Hippocampal formation (tissue), 2 donors: Measurements from ENCODE around the gene SLC2A11.
A peak's percentile ranks its signal among the peaks of the same experiment; 100 is the strongest.
"Not testable (repeated sequence)": the region's sequence is repeated elsewhere in the genome, so short reads cannot be mapped to it uniquely, and the experiment has no call there.

Experiments used
- DNase-seq, 2 donors: peaks; one replicate each; lab custom pipeline; 2025; lab: John Stamatoyannopoulos, UW

SLC2A11 gene

DNA sequence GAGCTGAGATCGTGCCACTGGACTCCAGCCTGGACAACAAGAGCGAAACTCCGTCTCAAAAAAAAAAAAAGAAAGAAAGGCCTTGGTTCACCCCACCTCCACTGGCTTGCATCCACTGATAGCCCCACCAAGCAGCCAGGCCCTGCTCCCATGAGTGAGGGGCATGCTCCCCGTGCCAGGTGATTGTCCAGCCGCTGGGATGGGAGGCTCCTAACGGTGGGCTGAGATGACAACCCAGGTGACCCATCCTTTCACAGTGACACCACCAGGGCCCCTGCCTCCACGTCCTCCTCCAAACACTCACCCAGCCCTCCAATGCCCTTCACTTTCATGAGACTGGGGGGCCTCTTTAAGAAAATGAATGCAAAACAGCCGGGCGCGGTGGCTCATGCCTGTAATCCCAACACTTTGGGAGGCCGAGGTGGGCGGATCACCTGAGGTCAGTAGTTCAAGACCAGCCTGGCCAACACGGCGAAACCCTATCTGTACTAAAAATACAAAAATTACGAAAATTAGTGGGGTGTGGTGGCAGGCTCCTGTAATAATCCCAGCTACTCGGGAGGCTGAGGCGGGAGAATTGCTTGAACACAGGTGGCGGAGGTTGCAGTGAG lies 10.3 kb upstream of the SLC2A11 start:
- no peak for DNase-seq

DNA sequence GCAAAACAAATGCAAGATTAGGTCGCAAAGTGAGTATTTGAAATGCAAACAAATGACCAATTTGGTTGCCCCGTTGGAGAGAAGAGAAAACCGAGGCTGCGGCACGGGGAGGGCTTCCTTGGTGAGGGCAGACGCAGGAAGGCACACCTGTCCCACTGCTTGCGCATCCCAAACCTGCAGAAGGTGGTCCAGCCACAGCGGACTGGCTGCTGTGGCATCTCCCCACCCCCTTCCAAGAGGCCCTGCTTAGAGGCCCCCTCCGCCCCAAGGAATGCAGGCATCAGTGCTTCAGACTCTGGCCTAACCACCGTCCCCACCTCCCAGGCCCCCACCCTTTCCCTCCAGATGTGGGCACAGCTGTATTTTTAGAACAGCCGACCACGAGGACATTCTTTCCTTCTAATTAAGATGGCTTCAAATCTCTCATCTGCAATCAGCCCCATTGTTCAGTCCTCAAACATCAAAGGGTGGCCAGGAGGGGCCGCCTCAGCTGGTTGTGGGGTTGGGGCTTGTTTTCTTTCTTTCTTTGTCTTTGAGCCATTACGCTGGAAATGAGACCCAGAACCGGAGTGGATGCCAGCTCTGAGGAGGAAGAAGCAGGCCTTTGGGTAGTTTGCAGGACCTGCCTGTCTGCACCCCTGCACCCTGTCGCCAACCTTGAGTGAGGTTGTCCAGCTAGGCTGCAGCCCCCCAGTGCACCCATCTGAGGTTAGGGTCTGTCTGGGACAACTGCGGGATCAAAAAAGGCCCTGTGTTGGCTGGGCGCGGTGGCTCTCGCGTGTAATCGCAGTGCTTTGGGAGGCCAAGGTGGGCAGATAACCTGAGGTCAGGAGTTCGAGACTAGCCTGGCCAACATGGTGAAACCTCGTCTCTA lies 9.4 kb upstream of the SLC2A11 start:
- no peak for DNase-seq

DNA sequence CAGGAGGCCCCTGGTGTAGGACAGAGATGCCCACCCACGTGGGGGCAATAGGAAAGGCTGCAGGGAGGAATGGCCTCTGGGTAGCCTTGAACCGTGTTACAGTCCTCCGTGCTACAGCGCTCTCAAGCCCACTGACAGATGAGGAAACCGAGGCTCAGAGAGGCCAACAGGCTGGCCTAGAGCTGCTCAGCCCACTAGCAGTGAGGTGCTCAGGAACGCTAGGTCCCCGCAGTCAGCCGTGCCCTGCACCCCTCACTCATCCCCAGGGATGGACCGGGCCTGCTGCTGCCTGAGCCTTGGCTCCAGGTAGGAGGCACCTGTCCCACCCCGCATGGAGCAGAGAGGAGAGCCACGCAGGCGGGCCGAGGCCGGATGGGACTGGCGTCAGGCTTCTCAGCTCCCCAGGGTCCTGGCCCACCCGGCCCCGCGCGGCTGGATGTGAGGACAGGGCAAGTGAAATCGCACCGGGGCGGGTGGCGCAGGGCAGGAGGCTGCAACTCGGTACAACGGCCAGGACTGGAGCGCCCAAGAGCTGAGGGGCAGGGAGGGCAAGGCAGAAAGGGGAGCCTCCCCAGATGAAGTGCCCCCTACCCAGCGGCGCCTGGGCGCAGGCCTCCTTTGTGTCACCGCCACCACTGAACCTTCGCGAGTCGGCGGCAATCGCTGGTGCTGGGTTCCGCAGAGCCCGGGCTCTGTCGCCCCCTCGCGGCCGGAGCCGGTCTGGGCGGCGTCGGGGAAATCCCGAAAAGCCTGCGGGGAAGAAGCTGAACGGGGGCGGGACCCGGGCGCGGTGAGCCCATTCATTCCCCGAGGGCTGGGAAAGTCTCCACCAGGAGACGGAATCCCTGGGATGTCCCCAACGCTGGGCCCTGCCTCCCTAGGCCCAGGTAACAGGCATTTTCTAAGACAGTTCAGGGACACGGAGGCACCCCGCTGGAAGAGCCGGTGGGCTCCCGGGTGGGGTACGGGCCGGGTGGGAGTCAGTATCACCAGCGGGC lies 8.4 kb upstream of the SLC2A11 start:
- DNase-seq = peak; percentile 27 to 72

DNA sequence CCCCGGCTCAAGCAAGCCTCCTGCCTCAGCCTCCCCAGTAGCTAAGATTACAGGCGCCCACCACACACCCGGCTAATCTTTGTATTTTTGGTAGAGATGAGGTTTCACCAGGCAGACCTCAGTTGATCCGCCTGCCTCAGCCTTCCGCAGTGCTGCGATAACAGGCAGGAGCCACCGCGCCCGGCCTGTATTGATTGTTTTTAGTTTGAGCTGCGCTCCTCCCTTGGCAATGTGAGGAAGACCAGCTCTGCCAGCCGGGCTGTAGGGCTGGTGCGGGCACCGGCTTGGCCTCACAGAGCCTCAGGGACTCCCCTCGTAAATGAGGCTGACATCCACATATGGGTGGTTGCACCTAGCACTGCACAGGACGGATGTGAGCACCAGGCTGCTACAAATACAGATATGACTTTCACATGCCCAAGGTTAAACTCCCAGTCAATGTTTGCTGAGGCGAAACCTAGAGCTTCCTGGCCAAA lies 7.5 kb upstream of the SLC2A11 start:
- DNase-seq = no peak

DNA sequence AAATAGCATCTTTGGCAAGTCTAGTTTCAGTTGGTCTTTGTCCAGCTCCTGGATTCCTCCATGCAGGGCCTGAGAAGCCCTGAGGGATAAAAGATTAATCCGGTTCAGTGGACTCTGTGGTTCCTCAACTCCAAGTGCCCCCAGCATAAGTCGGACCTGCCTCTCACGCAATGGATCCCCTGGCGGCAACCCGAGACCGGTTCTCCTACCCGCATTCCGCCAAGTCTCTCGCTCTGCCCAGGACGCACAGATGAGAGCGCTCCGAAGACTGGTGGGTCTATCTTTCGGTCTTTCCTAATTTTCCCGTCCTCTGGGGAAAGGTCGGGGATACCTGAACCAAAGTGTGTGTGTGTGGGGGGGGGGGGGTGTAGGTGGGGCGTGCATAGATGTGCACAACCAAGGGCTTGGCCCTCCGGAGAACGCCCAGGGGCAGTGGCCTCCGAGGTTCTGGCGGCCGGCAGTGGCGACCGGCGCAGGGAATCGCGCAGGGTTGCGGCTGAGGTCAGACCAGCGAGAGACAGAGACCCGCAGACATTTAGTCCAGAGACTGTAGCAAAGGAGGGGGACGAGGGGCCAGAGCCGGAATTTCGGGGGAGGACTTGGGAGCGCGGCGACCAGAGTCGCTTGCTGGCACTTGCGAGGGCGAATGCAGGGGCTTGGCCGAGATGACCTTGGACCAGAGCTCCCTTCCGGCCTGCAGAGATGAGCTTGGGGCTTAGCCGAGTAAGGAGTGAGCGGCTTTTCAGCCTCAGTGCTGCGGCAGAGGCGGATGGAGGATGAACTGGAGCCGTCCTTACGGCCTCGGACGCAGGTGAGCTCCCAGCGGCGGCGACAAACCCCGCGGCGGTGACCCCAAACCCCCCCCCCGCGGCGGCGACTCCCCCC lies 712 bp upstream of the SLC2A11 start:
- DNase-seq = no peak

DNA sequence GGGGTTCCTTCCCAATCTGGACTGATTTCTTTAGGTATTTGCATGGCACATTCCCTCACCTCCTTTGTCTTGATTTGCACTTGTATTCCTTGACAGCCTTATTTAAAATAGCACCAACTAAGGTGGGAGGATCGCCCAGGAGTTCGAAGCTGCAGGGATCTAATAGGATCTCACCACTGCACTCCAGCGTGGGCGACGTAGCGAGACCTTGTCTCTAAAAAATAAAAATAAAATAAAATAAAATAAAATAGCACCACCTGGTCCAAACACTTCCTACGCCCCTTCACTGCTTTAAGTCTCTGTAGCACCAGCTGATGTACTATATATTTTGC lies 775 bp downstream of the SLC2A11 start:
- DNase-seq = no peak

DNA sequence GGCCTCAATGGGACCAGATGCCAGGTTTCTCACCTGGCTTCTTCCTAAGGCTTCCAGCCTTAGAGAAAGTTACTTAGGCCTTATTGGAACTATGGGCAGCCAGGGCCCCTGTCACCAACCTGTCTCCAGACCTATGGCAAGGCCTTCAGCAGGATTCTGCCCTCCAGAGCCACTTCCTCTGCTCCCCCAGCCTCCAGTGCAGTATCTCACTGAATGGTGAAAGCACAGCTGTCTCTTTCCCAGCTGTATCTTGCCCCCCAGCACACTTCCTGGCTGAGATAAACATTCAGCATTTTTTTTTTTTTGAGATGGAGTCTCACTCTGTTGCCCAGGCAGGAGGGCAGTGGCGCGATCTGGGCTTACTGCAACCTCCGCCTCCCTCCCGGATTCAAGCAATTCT lies 1.5 kb downstream of the SLC2A11 start:
- no peak for DNase-seq

DNA sequence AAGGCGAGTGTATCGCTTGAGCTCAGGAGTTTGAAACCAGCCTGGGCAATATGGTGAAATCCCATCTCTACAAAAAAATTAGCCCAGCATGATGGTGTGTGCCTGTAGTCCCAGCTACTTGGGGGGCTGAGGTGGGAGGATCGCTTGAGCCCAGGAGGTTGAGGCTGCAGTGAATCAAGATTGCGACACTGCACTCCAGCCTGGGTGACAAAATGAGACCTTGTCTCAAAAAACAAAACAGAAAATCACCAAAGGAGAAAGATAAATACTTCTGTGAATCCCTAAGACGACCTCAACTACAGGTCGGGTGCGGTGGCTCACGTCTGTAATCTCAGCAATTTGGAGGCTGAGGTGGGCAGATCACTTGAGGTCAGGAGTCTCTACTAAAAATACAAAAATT lies 2.5 kb downstream of the SLC2A11 start:
- not testable (repeated sequence) for DNase-seq

DNA sequence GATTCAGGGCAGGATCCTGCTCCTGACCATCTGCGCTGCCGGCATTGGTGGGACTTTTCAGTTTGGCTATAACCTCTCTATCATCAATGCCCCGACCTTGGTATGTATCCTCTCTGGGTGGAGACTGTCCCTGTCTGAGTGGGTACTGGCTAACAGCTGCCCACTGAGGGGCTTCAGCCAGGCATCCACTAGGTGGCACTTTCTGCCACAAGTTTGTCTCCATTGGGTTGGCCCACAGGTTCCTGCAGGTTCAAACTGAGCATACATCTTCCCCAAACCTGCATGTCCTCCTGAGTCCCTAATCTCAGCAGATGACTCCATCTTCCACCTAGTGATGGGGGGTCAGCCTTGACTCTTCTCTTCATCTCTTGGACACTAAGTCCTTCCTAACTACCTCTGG lies 4.4 kb downstream of the SLC2A11 start:
- DNase-seq = no peak

DNA sequence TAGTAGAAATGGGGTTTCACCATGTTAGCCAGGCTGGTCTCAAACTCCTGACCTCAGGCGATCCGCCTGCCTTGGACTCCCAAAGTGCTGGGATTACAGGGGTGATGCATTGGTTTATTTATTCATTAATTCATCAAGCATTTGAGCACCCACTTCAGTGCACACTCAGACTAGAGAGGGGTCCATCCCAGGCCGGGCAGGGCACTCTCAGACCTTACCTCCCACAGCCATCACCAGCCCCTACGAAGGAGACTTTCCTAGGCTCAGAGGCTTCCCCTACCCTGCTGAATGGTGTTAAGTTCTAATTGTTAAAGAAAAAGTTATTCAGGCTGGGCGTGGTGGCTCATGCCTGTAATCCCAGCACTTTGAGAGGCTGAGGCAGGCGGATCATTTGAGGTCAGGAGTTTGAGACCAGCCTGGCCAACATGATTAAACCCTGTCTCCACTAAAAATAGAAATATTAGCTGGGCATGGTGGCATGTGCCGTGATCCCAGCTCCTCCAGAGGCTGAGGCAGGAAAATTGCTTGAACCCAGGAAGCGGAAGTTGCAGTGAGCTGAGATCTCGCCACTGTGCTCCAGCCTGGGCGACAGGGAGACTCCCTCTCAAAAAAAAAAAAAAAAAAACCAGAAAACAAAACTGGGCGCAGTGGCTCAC lies 7.0 kb downstream of the SLC2A11 start:
- not testable (repeated sequence) for DNase-seq

DNA sequence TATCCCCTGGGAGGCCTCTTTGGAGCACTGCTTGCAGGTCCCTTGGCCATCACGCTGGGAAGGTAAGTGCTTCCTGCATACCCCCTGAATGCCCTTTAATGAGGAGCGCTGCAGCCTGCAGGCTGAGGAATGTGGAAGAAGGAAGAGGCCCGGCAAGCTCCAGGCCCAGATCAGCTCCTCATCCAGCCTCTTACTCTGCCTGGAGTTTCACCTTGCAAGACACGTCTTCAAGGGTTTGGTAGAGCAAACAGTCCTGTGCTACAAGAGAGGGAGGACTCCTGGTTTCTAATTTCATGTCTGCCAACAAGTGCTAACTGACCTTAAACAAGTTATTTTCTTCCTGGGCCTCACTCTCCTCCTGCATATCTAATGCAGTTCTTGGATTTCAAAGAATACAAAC lies 10.9 kb downstream of the SLC2A11 start:
- no peak for DNase-seq

DNA sequence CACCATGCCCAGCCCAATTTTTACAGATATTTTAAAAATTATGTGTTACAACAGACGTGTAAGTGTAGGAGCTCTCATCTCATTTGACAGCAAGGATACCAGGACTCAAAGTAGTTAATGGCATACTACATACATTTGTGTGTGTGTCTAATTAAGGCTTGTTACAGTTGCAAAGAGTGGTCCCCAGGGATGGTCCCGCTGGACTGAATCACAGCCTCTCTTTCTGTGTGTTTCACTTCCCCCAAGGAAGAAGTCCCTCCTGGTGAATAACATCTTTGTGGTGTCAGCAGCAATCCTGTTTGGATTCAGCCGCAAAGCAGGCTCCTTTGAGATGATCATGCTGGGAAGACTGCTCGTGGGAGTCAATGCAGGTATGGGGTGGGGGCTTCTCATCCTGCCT lies 17.2 kb downstream of the SLC2A11 start:
- no peak for DNase-seq

DNA sequence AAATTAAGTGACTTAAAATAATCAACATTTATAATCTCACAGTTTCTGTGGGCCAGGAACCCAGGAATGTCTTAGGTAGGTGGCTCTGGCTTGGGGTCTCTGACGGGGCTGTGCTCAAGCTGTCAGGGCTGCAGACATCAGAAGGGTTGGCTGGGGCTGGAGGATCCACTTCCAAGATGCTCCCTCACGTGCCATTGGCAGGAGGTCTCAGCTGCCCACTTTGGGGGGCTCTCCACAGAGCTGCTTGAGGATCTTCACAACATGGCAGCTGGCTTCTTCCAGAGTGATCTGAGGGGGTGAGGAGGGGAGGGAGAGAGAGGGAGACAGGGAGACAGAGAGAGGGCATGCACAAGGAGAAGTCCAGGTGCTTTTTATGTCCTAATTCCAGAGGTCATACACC lies 18.1 kb downstream of the SLC2A11 start:
- DNase-seq = no peak

DNA sequence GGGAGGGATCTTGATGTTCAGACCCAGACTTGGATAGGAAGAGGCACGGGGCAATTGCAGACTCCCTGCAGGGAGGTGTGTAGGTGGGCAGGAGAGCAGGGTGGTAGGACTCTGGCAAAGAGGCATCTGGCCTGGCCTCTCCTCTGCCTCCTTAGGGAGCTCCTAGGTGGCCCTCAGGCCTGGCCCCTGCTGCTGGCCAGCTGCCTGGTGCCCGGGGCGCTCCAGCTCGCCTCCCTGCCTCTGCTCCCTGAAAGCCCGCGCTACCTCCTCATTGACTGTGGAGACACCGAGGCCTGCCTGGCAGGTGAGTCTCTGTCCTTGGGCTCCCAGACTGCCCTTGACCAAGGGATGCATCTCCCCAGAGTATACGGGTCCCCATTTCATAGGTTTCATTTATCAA lies 19.9 kb downstream of the SLC2A11 start:
- no peak for DNase-seq

DNA sequence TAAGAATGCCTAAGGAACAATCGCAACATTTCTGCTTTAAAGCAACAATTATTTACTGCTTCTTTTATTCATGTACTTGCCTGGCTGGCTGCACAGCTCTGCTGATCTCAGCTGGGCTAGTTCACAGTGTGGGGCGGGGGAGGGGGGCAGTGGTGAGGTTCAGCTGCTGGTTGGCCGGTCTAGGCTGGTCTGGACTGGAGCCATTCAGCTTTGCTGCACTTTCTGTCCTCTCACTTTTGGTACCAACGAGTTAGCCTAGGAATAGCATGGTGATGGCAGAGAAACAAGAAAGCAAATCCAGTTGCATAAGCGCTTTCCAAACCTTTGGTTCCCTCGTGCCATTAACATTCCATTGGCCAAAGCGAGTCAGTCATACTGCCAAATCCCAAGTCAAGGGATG lies 20.5 kb downstream of the SLC2A11 start:
- DNase-seq = no peak

DNA sequence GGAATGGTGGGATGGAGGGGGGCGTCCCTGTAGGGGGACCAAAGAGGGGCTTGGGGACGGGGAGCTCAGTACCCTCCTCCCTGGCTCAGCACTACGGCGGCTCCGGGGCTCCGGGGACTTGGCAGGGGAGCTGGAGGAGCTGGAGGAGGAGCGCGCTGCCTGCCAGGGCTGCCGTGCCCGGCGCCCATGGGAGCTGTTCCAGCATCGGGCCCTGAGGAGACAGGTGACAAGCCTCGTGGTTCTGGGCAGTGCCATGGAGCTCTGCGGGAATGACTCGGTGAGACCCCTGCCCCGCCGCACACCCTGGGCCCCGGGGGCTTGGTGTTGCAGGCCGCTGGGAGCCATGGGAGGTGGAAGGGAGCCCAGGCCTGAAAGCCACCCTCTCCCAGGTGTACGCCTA lies 24.7 kb downstream of the SLC2A11 start:
- no peak for DNase-seq

DNA sequence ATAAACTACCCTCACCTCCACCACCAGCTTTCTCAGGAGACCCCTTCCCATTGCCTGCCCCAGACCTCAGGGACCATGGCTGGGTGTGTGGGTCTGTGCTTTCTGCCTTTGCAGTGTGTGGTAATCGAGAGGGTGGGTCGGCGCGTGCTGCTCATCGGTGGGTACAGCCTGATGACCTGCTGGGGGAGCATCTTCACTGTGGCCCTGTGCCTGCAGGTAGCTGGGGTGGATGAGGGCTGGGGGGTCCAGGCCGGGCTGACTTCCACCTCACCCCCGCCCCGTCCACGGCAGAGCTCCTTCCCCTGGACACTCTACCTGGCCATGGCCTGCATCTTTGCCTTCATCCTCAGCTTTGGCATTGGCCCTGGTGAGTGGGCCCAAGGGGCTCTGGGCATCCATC lies 26.0 kb downstream of the SLC2A11 start:
- no peak for DNase-seq

DNA sequence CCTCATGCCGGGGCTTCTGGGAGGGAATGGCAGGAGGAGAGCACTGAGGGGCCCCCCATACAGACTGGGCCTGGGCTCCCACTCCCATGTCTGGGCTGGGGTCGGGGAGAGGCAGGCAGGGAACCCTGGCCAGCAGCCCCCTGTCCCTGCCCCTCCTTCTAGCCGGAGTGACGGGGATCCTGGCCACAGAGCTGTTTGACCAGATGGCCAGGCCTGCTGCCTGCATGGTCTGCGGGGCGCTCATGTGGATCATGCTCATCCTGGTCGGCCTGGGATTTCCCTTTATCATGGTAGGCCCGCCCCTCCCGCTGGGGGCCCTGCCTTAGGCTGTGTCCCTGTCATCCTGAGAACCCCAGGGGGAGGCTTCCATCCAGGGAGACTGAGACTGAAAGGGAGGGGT lies 26.5 kb downstream of the SLC2A11 start:
- no peak for DNase-seq

DNA sequence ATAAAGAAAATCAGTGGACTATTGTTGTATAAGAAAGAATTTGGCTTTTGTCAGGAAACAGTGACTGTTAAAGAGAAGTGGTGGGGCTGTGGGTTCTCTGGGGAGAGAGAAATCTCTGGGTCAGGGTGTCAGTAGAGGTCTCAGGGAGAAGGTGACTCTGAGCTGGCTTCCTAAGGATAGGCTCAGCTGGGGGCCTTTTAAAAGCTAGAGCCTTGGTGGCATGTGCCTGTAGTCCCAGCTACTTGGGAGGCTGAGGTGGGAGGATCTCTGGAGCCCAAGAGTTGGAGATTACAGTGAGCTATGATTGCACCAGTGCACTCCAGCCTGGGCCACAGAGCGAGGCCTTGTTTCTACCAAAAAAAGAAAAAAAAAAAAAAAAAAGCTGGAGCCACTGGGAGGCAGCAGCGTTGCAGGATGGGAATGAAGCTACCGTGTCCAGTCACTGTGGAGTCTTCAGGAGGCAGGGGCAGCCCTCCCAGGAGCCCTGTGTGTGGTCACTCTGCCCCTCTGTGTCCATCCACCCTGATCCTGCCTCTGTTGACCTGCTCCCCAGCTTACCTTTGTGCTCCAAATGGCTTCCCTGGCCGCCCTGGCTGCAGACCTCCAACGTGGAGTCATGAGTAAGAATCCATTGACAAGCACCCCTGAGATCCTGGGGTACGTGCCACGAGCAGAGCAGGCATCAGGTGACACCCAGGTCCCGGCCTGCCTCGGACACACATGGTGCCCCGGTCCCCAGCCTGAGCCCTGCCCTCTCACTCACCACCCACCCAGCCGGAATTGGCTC lies 31.1 kb downstream of the SLC2A11 start:
- peak in 1 of 2 donors; percentile 36 for DNase-seq

DNA sequence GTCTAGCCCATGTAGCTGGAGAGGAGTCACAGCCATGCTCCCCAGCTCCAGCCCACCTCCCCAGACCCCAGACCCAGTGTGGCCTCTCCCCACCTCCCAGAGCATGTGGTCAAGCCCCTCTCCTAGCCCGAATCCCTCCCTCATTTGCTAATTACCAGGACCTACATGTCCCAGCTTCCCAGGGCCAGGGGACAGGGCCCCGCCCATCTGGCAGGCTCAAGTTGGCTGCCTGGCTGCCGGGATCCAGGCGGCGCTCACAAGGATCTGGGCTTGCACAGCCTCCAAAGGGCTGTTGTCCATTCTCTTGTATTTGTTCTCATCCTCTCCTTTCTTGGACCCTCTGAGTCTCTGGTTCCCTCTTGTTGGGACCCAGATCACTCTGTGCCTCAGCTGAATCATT lies 31.9 kb downstream of the SLC2A11 start:
- DNase-seq = peak in 1 of 2 donors; percentile 7
